ENCODE data around the gene SCYL1. TPM values are rescaled to one million over a fixed set of nuclear protein-coding genes. Genes with fewer than 3 reads are reported as not detected.
A peak's percentile ranks its signal among the peaks of the same experiment; 100 is the strongest.

The SCYL1 gene
- total RNA-seq, 1 donor from 2014 or later = 81.2 TPM

DNA sequence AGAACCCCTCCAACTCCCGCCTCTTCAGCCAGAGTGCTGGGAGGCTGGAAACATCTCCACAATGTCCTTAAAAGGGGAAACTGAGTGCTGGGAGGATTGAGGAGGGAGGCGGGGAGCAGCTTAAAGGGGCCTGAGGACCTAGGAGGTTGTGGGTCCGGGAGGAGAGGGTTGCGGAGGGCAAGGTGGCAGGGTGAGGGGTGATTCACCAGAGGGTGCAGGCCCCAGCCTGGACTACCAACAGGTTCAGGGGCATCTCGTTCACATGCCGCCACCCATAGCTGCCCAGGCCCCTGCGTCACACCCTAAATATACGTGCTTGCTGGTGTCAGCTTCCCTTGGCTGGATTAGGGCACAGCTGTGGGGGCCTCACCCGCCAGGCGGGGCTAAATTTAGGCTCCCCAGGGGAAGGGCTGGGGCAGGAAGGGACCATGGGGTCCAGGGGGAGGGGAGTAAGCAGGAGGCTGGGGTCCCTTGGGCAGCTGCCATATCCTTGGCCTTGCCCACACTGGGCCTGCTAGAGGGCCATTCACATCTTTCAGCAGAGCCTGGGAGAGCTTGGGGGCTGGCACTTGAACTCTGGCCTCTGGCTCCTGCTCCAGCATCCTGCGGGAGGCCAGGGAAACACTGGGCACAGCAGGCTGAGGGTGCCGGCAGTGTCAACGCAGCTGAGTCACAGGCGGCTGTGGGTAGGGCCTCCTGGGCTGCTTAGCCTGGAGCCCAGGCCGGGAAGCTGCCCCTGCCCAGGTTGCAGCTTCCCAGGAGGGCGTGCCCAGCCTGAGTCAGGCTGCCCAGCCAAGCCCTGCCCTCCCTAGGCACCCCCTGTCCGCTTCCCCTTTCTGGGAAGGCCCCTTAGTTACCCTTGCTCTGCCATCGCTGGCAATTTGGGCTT lies 52.2 kb downstream of the SCYL1 start:
- TF ChIP-seq, protein P1, sequence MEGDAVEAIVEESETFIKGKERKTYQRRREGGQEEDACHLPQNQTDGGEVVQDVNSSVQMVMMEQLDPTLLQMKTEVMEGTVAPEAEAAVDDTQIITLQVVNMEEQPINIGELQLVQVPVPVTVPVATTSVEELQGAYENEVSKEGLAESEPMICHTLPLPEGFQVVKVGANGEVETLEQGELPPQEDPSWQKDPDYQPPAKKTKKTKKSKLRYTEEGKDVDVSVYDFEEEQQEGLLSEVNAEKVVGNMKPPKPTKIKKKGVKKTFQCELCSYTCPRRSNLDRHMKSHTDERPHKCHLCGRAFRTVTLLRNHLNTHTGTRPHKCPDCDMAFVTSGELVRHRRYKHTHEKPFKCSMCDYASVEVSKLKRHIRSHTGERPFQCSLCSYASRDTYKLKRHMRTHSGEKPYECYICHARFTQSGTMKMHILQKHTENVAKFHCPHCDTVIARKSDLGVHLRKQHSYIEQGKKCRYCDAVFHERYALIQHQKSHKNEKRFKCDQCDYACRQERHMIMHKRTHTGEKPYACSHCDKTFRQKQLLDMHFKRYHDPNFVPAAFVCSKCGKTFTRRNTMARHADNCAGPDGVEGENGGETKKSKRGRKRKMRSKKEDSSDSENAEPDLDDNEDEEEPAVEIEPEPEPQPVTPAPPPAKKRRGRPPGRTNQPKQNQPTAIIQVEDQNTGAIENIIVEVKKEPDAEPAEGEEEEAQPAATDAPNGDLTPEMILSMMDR (conservative IDR thresholded peaks at IDR 0.05; ENCODE audit: low read depth, low read length) = no peak
- H3K4me3 ChIP-seq (ENCODE audit: low read depth, low read length) = peak overlapping the region; percentile 61
- no peak for DNase-seq (ENCODE audit: low read depth)

DNA sequence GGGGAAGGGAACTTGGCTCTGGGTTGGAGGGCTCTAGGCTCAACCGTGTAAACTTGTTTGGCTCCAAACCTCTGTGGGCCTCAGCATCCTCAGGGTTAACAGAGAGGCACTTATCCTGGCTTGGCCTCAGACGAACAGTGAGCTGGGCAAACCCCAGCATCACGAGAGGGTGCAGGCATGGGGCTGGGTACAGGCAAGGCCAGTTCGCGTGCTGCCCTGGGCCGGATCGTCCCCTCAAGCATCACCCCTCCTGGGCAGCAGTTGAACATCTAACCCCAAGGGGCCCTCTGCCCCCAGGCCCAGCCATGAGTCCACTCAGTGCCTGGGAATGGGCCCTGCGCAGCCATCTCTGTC lies 52.9 kb downstream of the SCYL1 start:
- H3K4me3 ChIP-seq (ENCODE audit: low read depth, low read length) = peak overlapping the region; percentile 23
- TF ChIP-seq, protein P1 (conservative IDR thresholded peaks at IDR 0.05; ENCODE audit: low read depth, low read length) = no peak

DNA sequence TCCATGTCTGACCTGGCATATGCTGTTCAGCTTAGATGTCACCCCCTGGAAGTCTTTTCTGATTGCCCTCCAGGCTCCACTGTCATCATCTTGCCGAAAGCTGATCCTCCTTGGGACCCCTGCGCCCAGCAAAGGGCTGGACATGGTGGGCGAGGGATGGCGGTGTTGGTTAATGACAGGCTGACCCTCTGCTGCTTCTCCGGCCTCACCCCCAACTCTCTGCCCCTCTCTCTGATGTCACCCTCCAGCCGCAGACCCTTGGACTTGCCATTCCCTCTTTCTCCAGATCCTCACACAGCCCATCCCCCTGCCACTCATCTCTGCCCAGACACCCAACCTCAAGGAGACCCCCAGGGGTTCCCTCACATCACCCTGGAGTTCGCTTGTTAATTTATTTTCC lies 53.3 kb downstream of the SCYL1 start:
- H3K4me3 ChIP-seq (ENCODE audit: low read depth, low read length) = no peak overlapping the region
- no peak for DNase-seq (ENCODE audit: low read depth)
- TF ChIP-seq, protein P1 (conservative IDR thresholded peaks at IDR 0.05; ENCODE audit: low read depth, low read length) = no peak

More for the DNA sequence above, 52.9 kb downstream of the SCYL1 start:
- DNase-seq (ENCODE audit: low read depth) = no peak

DNA sequence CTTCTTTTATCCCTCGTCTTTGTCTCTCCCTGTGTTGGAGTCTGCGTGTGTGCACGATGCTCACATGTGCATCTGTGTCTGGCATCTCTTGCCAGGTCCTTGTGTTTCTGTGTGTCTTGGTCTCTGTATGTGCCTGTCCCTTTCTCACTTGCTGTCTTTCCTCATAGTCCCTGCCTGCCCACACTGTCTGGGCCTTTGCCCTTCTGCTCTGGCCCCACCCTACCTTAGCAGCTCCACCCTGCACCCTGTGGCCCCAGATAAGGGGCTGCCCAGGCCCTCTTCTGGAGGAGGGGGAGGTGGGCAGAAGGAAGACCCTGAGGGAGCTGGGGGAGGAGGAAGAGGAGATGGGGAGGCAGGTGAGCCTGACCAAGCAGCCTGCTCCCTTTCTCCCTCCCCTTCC lies 53.8 kb downstream of the SCYL1 start:
- H3K4me3 ChIP-seq (ENCODE audit: low read depth, low read length) = no peak overlapping the region
- TF ChIP-seq, protein P1 (conservative IDR thresholded peaks at IDR 0.05; ENCODE audit: low read depth, low read length) = no peak
- DNase-seq (ENCODE audit: low read depth) = no peak

DNA sequence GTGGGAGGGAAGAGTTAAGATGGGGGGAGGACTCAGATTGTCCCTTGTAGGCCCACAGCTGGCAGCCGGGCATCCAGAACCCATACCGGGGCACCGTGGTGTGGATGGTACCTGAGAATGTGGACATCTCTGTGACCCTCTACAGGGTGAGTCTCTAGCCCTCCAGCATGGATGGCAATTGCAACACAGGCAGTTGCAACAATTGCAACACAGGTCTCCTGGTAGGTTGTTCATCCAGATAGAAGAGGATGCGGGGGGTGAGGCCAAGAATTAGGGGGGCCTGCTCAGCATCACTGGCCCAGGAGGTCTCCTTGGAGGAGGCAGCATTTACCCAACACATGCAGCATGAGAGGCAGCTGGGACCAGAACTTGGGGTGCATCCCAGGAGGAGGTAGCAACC lies 54.4 kb downstream of the SCYL1 start:
- H3K4me3 ChIP-seq (ENCODE audit: low read depth, low read length) = no peak overlapping the region
- TF ChIP-seq, protein P1 (conservative IDR thresholded peaks at IDR 0.05; ENCODE audit: low read depth, low read length) = no peak
- DNase-seq (ENCODE audit: low read depth) = no peak

DNA sequence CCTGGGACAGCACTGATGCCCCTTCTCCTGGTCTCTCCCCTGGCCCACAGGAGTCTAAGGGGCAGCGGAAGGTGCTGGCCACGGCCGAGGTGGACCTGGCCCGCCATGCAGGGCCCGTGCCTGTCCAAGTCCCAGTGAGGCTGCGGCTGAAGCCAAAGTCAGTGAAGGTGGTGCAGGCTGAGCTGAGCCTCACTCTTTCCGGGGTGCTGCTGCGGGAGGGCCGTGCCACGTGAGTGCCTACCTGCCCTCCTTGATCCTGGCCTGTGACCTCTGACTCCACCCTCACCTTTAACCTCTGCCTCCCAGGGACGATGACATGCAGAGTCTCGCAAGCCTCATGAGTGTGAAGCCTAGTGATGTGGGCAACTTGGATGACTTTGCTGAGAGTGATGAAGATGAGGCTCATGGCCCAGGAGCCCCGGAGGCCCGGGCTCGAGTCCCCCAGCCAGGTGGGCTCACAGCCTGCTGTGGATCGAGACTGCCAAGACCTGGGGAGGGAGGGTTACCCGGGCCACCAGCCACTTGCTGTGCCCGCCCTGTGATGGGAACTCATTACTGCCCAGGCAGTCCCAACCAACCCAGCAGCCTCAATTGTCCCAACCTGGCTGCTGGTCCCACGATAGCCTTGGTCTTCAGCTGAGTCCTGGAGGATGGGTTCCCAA lies 55.3 kb downstream of the SCYL1 start:
- no peak overlapping the region for H3K4me3 ChIP-seq (ENCODE audit: low read depth, low read length)
- no peak for DNase-seq (ENCODE audit: low read depth)
- TF ChIP-seq, protein P1 (conservative IDR thresholded peaks at IDR 0.05; ENCODE audit: low read depth, low read length) = no peak
